K562 treated with DMSO at 1 percent for 4 hours (cell line): Measurements from ENCODE around the gene TM7SF3. TPM values are rescaled to one million over a fixed set of nuclear protein-coding genes. Genes with fewer than 3 reads are reported as not detected.

Source experiments
- total RNA-seq: library from RNA; unstranded; fragments of 300-600 nt; gene quantifications from 2 replicates; pipeline ENCODE4 v1.2.3, GENCODE V29; 2022; ENCODE audit not compliant: insufficient read depth

TM7SF3 gene
- 27.6 and 77.0 TPM in 2 replicates for total RNA-seq

GRCh38 chr12:27014085-27014858 lies at the start of gene TM7SF3:
TM7SF3 (minus strand) TSS chr12:27014384; CDS start chr12:27014168, 216 bp downstream.

GRCh38 chr12:26937863-26938700 lies 76.1 kb downstream of the TM7SF3 start, which contains the start of the genes FGFR1OP2 and INTS13:
FGFR1OP2 (plus strand) TSS chr12:26938470; CDS start chr12:26954159, 15,689 bp downstream.
INTS13 (minus strand) TSS chr12:26937981; CDS start chr12:26936803, 1,178 bp downstream.

Other genes starting within 250 kb of the TM7SF3 start
- 2.6 and 7.7 TPM in 2 replicates for gene ITPR2, start 181.2 kb downstream of the TM7SF3 start, total RNA-seq
- gene INTS13, start 76.4 kb downstream of the TM7SF3 start, total RNA-seq, result 13.9 and 21.6 TPM in 2 replicates
- 32.3 and 39.4 TPM in 2 replicates for gene FGFR1OP2, start 75.9 kb downstream of the TM7SF3 start, total RNA-seq
- 12.3 and 17.6 TPM in 2 replicates for gene MED21, start 8.2 kb upstream of the TM7SF3 start, total RNA-seq
- not detected in 2 replicates for gene C12orf71, start 68.2 kb upstream of the TM7SF3 start, total RNA-seq
- 2.6 and 4.9 TPM in 2 replicates for gene STK38L, start 229.9 kb upstream of the TM7SF3 start, total RNA-seq